ENCODE results near the gene GAPDH.
A peak's percentile ranks its signal among the peaks of the same experiment; 100 is the strongest.

The GAPDH gene

GRCh38 chr12:6567112-6567670 lies 32.9 kb downstream of the GAPDH start:
- no peak for DNase-seq

GRCh38 chr12:6569312-6569711 lies 35.0 kb downstream of the GAPDH start:
- DNase-seq, result no peak

GRCh38 chr12:6569786-6570185 lies 35.5 kb downstream of the GAPDH start:
- no peak for DNase-seq

GRCh38 chr12:6570264-6570887 lies 36.1 kb downstream of the GAPDH start:
- DNase-seq, result peak; percentile 43

- DNase-seq, result no peak
Measured at GRCh38 chr12:6573001-6573400, 38.7 kb downstream of the GAPDH start.

- no peak for DNase-seq
Measured at GRCh38 chr12:6574576-6575295, 40.4 kb downstream of the GAPDH start.

GRCh38 chr12:6575648-6576047 lies 41.3 kb downstream of the GAPDH start:
- no peak for DNase-seq

- DNase-seq, result no peak
Measured at GRCh38 chr12:6582196-6582595, 47.9 kb downstream of the GAPDH start.

GRCh38 chr12:6582959-6583358 lies 48.6 kb downstream of the GAPDH start:
- DNase-seq, result no peak

GRCh38 chr12:6584293-6584692 lies 50.0 kb downstream of the GAPDH start:
- DNase-seq, result no peak

- DNase-seq, result peak; percentile 16
Measured at GRCh38 chr12:6586569-6586968, 52.3 kb downstream of the GAPDH start.

All from fibroblast of skin of back (primary cell).